T-cell (primary cell): ENCODE results near the gene C11orf52. TPM values are rescaled to one million over a fixed set of nuclear protein-coding genes. Genes with fewer than 3 reads are reported as not detected.

Source experiments
- ATAC-seq, 4 experiments: fragments of 200-7000 bp in 3 of 4; fragments of 150-1000 bp in 1 of 4; cut with Tn5 transposase; replicated peaks in 1 of 4; 1 replicate in 3 of 4; 2 replicates in 1 of 4; pipeline ENCODE4 v1.10.0; 2021; ENCODE audit warnings: moderate library complexity in 3 of 4, mild to moderate bottlenecking in 2 of 4, moderate number of reproducible peaks in 1 of 4
- CTCF ChIA-PET, 2 donors: fragments of 300-600 bp; sonication (Branson Sonifier 250); formaldehyde crosslinking; loops; one replicate each; lab custom pipeline; 2022; ENCODE audit warnings: antibody characterized with exemption in 2 of 2; lab: Charles Lee
- POLR2A ChIA-PET, 2 donors: fragments of 300-600 bp; sonication (Branson Sonifier 250); formaldehyde crosslinking; loops; one replicate each; lab custom pipeline; 2022; ENCODE audit warnings: antibody characterized with exemption in 2 of 2; lab: Charles Lee
- DNase-seq, 35 experiments: peaks; one replicate each; pipeline versions ENCODE4 v3.0.0 to v3.0.0-alpha.2; 2013 to 2023
- H3K27ac ChIP-seq: one replicate; pipeline ENCODE4 v1.5.1; 2013; ENCODE audit warnings: low read length
- H3K27me3 ChIP-seq, 2 experiments: replicated peaks in 1 of 2; 1 replicate in 1 of 2; 2 replicates in 1 of 2; pipeline versions ENCODE4 v1.6.1 to v1.7.0; 2013; ENCODE audit warnings: low read length in 1 of 2, mixed read lengths in 1 of 2; ENCODE audit not compliant: control insufficient read depth in 2 of 2, insufficient read depth in 2 of 2; ENCODE audit errors: extremely low read depth in 1 of 2
- H3K36me3 ChIP-seq, 2 donors: 1 replicate in 1 of 2; 2 replicates in 1 of 2; pipeline versions ENCODE4 v1.6.1 to v1.7.0; 2013; ENCODE audit warnings: low read length in 1 of 2; ENCODE audit not compliant: control insufficient read depth in 2 of 2, insufficient read depth in 1 of 2; ENCODE audit errors: extremely low read depth in 1 of 2
- H3K4me1 ChIP-seq, 2 experiments: 1 replicate in 1 of 2; 2 replicates in 1 of 2; pipeline versions ENCODE4 v1.6.1 to v1.7.0; 2013; ENCODE audit warnings: low read length in 2 of 2, mixed read lengths in 1 of 2; ENCODE audit not compliant: insufficient read depth in 2 of 2, control insufficient read depth in 1 of 2; ENCODE audit errors: extremely low read depth in 1 of 2
- H3K4me3 ChIP-seq, 2 donors: 1 replicate in 1 of 2; 2 replicates in 1 of 2; pipeline versions ENCODE4 v1.5.1 to v1.7.0; 2013; ENCODE audit warnings: mild to moderate bottlenecking in 2 of 2, low read length in 1 of 2, moderate library complexity in 1 of 2; ENCODE audit not compliant: control insufficient read depth in 1 of 2; ENCODE audit errors: extremely low read depth in 1 of 2
- H3K9me3 ChIP-seq: 2 replicates; pipeline ENCODE4 v1.7.0; 2013
- H3K27ac Mint-ChIP-seq, 2 donors: one replicate each; pipeline ENCODE4 v1.8.0; 2020 to 2021; ENCODE audit warnings: mild to moderate bottlenecking in 2 of 2, mixed read lengths in 2 of 2
- H3K27me3 Mint-ChIP-seq, 2 donors: one replicate each; pipeline ENCODE4 v1.8.0; 2021 to 2022; ENCODE audit warnings: mixed read lengths in 2 of 2
- H3K36me3 Mint-ChIP-seq: one replicate; pipeline ENCODE4 v1.8.0; 2021; ENCODE audit warnings: mixed read lengths
- H3K4me1 Mint-ChIP-seq, 3 donors: one replicate each; pipeline ENCODE4 v1.8.0; 2020 to 2022; ENCODE audit warnings: mixed read lengths in 3 of 3, mild to moderate bottlenecking in 1 of 3
- H3K4me3 Mint-ChIP-seq, 3 donors: one replicate each; pipeline ENCODE4 v1.8.0; 2020 to 2022; ENCODE audit warnings: mild to moderate bottlenecking in 3 of 3, mixed read lengths in 3 of 3, moderate library complexity in 3 of 3
- H3K9me3 Mint-ChIP-seq, 3 donors: one replicate each; pipeline ENCODE4 v1.8.0; 2020 to 2022; ENCODE audit warnings: mixed read lengths in 3 of 3
- WGBS: methylation state at CpG from one replicate; pipeline ENCODE4 v1.1.5; 2013; ENCODE audit warnings: missing lambda C conversion rate; ENCODE audit not compliant: insufficient coverage; 5-methylcytosine and 5-hydroxymethylcytosine counted together
- total RNA-seq, 35 experiments: library from RNA in 6 of 35; stranded (reverse) in 6 of 35; fragments of 120-200 nt in 1 of 35; gene quantifications; one replicate each; pipeline versions ENCODE4 v1.2.1 to v1.2.4 and lab custom pipeline; 2013 to 2026

C11orf52 gene
- total RNA-seq, 5 donors from 2014 or later (not counting 1 experiment from before 2014, with no cell fraction given): not detected

DNA sequence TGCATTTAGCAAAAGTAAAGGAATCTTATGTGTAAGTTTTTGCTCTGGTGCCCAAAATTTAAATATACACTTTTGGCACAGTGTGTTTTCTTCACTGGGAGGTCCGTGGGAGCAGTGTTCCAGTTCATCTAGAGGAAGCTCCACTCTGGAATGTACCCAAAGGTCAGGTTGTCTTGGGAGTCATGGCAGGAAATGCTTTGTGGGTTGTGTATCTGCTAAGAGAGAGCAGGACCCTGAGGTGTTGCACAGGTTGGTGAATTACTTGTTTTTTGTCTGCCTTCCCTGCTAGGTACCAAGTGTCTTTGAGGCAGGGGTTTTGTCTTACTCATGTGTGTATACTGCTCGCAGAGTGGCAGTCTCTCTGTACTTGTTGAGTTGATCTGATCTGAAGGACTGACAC is 55.7 kb downstream of the C11orf52 start:
- Mint-ChIP-seq H3K27me3 (peaks cover 16 to 23% of the 10 kb centered on the region in 2 donors), H3K27ac (no peak overlapping the region), H3K9me3 (no peaks in the 10 kb centered on the region), H3K36me3 (peaks cover 4% of the 10 kb centered on the region), H3K4me1 (peaks cover 6 to 11% (median 7%) of the 10 kb centered on the region in 3 donors), H3K4me3 (no peak overlapping the region)
- DNase-seq: no peak
- ChIA-PET CTCF (no interaction called here), POLR2A (no interaction called here)
- Histone ChIP-seq H3K27me3 (peaks cover 3 to 25% of the 10 kb centered on the region in 2 experiments), H3K36me3 (no peaks in the 10 kb centered on the region), H3K27ac (no peak overlapping the region), H3K9me3 (no peaks in the 10 kb centered on the region), H3K4me3 (no peak overlapping the region), H3K4me1 (peaks cover 0 to 11% of the 10 kb centered on the region in 2 experiments)
- 94% methylated on average over 2 of the region's 2 CpGs for WGBS
- ATAC-seq: no peak

DNA sequence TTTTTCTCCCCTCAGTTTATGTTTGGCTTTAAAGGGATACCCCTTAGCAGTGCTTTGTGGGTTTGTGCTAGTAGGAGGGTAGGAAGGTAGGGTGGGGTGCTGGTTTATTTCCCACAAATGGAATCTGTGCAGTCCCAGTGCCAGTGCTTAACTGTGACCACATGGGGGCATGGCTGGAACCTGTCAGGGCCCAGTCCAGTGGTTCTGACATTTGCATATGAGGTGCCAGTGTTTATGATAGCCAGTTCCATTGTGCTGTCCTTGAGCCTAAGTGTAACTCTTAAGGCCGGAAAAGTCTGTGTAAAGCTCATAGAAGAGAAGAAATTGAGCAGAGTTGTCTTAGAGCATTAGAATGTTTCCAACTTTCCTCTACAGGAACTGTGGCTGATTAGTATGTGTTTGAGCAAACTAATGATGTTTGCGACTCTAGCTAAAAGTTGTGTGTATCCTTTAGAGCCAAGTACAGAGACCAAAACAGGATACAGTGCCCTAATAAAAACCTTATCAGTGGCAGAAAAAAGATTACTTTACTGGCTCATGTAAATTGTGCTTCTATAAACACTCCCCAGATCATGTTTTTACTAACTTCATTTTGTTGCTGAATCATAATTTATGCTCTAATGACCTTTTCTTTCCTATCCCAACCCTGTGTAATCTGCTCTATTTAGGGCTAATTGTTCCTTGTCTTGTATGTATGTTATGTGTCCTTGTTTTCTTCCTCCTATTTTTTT is 56.5 kb downstream of the C11orf52 start:
- Histone ChIP-seq H3K27ac (no peak overlapping the region), H3K36me3 (no peaks in the 10 kb centered on the region), H3K4me1 (peaks cover 0 to 11% of the 10 kb centered on the region in 2 experiments), H3K9me3 (no peaks in the 10 kb centered on the region), H3K27me3 (peaks cover 3 to 25% of the 10 kb centered on the region in 2 experiments), H3K4me3 (no peak overlapping the region)
- ATAC-seq (no peak), DNase-seq (no peak)
- POLR2A ChIA-PET: no interaction called here
- no peaks in the 10 kb centered on the region for H3K9me3 Mint-ChIP-seq
- H3K4me3 Mint-ChIP-seq: no peak overlapping the region
- H3K27me3 Mint-ChIP-seq: peaks cover 21 to 29% of the 10 kb centered on the region in 2 donors
- peaks cover 3% of the 10 kb centered on the region for H3K36me3 Mint-ChIP-seq
- H3K4me1 Mint-ChIP-seq: peaks cover 6 to 11% (median 7%) of the 10 kb centered on the region in 3 donors
- no peak overlapping the region for H3K27ac Mint-ChIP-seq
- WGBS: no CpG with 5 or more reads among the region's 2 CpGs
- CTCF ChIA-PET: no interaction called here

DNA sequence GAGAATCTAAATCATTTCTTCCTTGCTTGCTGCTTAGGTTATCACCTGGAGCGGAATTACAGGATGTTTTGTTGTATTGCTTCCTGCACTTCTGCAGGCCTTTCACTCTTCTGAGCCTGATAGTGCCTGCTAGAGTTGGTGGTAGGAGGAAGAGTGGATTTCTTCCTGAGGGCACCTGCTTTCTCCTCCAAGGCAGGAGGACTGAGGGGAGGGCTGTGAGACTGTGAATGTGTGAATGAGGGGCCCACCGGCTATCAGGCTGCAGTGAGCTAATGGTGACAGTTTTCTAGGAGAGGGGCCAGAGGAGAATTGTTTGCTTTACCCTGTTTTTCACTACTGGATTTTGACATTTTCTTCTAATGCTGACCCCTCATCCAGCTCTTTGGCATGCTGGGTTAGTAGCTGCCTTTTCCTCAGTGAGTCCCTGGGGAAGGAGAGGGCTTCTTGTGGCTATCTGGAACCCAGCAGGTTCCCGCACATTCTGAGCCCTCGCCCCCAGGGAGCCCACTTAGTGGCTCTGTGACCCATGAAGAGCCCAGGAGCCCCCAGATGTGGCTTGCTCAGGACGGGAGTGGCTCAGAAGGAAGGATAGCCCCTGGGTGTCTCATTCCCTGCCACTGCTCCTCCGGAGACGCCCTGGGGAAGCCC is 57.5 kb downstream of the C11orf52 start:
- 97% methylated on average over 5 of the region's 7 CpGs for WGBS
- ChIA-PET CTCF (interaction anchor here in 1 of 2 donors (0.6 kb wide), 1 partner anchor 150 kb away, joined by 8 read pairs; no protein-coding TSS in a partner anchor), POLR2A (no interaction called here)
- Histone ChIP-seq H3K27me3 (peaks cover 3 to 25% of the 10 kb centered on the region in 2 experiments), H3K4me1 (peaks cover 0 to 11% of the 10 kb centered on the region in 2 experiments), H3K27ac (no peak overlapping the region), H3K9me3 (no peaks in the 10 kb centered on the region), H3K4me3 (no peak overlapping the region), H3K36me3 (no peaks in the 10 kb centered on the region)
- Mint-ChIP-seq H3K4me3 (peak overlapping the region; percentile 35 to 71 (median 56)), H3K27me3 (peaks cover 22 to 30% of the 10 kb centered on the region in 2 donors), H3K36me3 (peaks cover 3% of the 10 kb centered on the region), H3K4me1 (peaks cover 6 to 11% (median 7%) of the 10 kb centered on the region in 3 donors), H3K9me3 (no peaks in the 10 kb centered on the region), H3K27ac (no peak overlapping the region)
- DNase-seq (no peak), ATAC-seq (no peak)

Other genes with a start within 250 kb of the C11orf52 start
- 10 to 100 TPM; 34.2 to 44.1 (median 37.4) TPM for gene PPP2R1B, start 152.5 kb upstream of the C11orf52 start, total RNA-seq
- gene ALG9, start 47.3 kb upstream of the C11orf52 start, total RNA-seq: 10 to 100 TPM; 20.0 to 25.6 (median 24.0) TPM
- 1 to 10 TPM; 3.8 to 6.0 (median 4.3) TPM for gene FDXACB1, start 39.7 kb upstream of the C11orf52 start, total RNA-seq
- gene CFAP68, start 39.4 kb upstream of the C11orf52 start, total RNA-seq: 10 to 100 TPM; 12.0 to 18.6 (median 16.7) TPM
- under 1 TPM in 2 of 5 donors, not detected in 3; 0.38 to 0.49 TPM for gene CRYAB, start 7.1 kb upstream of the C11orf52 start, total RNA-seq
- gene HSPB2, start 6.2 kb upstream of the C11orf52 start, total RNA-seq: not detected
- gene DIXDC1, start 18.4 kb downstream of the C11orf52 start, total RNA-seq: 1 to 10 TPM; 1.6 to 4.8 (median 3.4) TPM
- 10 to 100 TPM; 13.4 to 19.8 (median 18.7) TPM for gene DLAT, start 106.5 kb downstream of the C11orf52 start, total RNA-seq
- gene PIH1D2, start 155.1 kb downstream of the C11orf52 start, total RNA-seq: under 1 TPM in 3 of 5 donors, not detected in 2; 0.30 to 0.44 (median 0.36) TPM
- gene NKAPD1, start 155.4 kb downstream of the C11orf52 start, total RNA-seq: 10 to 100 TPM; 14.6 to 22.1 (median 17.7) TPM
- 10 to 100 TPM; 13.8 to 23.7 (median 21.1) TPM for gene TIMM8B, start 167.8 kb downstream of the C11orf52 start, total RNA-seq
- 10 to 100 TPM; 34.3 to 71.9 (median 69.6) TPM for gene SDHD, start 168.0 kb downstream of the C11orf52 start, total RNA-seq
- under 1 TPM; 0.20 to 0.53 (median 0.35) TPM for gene IL18, start 245.2 kb downstream of the C11orf52 start, total RNA-seq
- under 1 TPM in 2 of 5 donors, not detected in 3; 0.30 to 0.70 TPM for gene TEX12, start 248.5 kb downstream of the C11orf52 start, total RNA-seq